ENCODE results near the gene SOX1. TPM values are rescaled to one million over a fixed set of nuclear protein-coding genes. Genes with fewer than 3 reads are reported as not detected.

The SOX1 gene
- polyA plus RNA-seq, 1 of the 3 experiments (the other 2 are of a cell fraction): not detected

DNA sequence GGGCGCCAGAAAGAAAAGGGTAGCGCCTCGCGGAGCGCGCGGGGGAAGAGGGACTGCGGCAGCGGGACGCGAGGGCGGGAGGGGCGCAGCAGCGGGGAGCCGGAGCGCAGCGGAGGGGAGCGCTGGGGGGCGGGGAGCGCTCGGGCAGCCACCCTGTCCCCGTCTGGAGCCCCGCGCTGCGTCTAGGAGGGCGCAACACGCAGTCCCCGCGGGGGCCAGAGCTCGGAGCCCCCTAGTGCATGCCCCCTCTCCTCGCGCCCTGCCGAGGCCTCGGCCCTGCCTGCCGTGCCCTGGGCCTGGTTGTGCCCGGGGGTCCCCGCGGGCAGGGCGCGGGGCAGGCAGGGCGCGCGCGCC is 37.9 kb downstream of the SOX1 start (continued):
- TF ChIP-seq, protein P1, sequence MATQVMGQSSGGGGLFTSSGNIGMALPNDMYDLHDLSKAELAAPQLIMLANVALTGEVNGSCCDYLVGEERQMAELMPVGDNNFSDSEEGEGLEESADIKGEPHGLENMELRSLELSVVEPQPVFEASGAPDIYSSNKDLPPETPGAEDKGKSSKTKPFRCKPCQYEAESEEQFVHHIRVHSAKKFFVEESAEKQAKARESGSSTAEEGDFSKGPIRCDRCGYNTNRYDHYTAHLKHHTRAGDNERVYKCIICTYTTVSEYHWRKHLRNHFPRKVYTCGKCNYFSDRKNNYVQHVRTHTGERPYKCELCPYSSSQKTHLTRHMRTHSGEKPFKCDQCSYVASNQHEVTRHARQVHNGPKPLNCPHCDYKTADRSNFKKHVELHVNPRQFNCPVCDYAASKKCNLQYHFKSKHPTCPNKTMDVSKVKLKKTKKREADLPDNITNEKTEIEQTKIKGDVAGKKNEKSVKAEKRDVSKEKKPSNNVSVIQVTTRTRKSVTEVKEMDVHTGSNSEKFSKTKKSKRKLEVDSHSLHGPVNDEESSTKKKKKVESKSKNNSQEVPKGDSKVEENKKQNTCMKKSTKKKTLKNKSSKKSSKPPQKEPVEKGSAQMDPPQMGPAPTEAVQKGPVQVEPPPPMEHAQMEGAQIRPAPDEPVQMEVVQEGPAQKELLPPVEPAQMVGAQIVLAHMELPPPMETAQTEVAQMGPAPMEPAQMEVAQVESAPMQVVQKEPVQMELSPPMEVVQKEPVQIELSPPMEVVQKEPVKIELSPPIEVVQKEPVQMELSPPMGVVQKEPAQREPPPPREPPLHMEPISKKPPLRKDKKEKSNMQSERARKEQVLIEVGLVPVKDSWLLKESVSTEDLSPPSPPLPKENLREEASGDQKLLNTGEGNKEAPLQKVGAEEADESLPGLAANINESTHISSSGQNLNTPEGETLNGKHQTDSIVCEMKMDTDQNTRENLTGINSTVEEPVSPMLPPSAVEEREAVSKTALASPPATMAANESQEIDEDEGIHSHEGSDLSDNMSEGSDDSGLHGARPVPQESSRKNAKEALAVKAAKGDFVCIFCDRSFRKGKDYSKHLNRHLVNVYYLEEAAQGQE (IDR thresholded peaks at IDR 0.05; ENCODE audit: low read depth, low read length): no peak

DNA sequence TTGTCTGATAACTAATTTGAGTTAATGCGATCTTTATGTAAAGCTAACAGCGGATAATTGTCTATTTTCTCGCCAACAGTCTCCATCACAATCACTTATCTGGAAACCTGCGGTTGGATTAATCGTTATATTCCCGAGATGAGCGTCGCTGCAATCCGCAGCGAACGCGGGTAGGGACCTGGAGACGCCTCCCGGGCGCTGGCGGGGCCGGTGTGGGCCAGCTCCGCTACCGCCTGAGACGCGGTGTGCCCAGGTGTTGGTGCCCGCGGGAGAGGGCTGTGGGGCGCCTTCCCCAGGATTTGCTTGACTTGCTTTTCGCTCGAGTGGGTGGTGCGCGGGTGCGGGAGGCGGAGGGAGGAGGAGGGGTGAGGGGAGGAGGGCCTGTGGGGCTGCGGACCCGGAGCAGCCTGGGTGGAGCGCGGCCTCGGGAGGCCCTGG is 38.3 kb downstream of the SOX1 start:
- Histone ChIP-seq H2AFZ (ENCODE audit: low read depth) (no peak overlapping the region), H3K79me2 (ENCODE audit: insufficient read depth) (no peaks in the 10 kb centered on the region), H3K27ac (ENCODE audit: low read depth in 2 of 2, low read length in 1 of 2) (no peak overlapping the region), H3K36me3 (replicated peaks in 1 of 2; ENCODE audit: control insufficient read depth in 1 of 2, insufficient read depth in 2 of 2, low read length in 1 of 2) (no peaks in the 10 kb centered on the region), H3K27me3 (ENCODE audit: insufficient read depth) (peaks cover 78% of the 10 kb centered on the region), H4K20me1 (ENCODE audit: insufficient read depth) (no peaks in the 10 kb centered on the region), H3K9me3 (no peaks in the 10 kb centered on the region), H3K9ac (no peak overlapping the region), H3K4me1 (ENCODE audit: control insufficient read depth in 1 of 2, insufficient read depth in 2 of 2, low read depth in 1 of 2, low read length in 1 of 2) (no peaks in the 10 kb centered on the region), H3K4me3 (ENCODE audit: low read depth in 2 of 2, low read length in 1 of 2) (no peak overlapping the region), H3F3A (replicated peaks; ENCODE audit: insufficient read depth) (no peaks in the 10 kb centered on the region), H3K4me2 (no peak overlapping the region), H3K9me2 (no peaks in the 10 kb centered on the region)
- TF ChIP-seq RXRA (IDR thresholded peaks at IDR 0.05; ENCODE audit: borderline replicate concordance, low read depth) (no peak), GATA2 (CRISPR knock-in tag; IDR thresholded peaks at IDR 0.05) (no peak), RAD21 (IDR thresholded peaks at IDR 0.05; ENCODE audit: low read length) (no peak), CHD2 (IDR thresholded peaks at IDR 0.05; ENCODE audit: low read length, partially characterized antibody) (no peak), YY1 (IDR thresholded peaks at IDR 0.05; ENCODE audit: low read depth) (no peak), JUND (IDR thresholded peaks at IDR 0.05) (no peak), POLR2AphosphoS5 (IDR thresholded peaks at IDR 0.05; ENCODE audit: low read depth, low read length) (no peak), ELF1 (IDR thresholded peaks at IDR 0.05) (no peak), MEF2A (IDR thresholded peaks at IDR 0.05; ENCODE audit: borderline replicate concordance, low read depth) (no peak)
- TF ChIP-seq, protein P1 (IDR thresholded peaks at IDR 0.05; ENCODE audit: low read depth, low read length): no peak
- TF ChIP-seq, protein P2, sequence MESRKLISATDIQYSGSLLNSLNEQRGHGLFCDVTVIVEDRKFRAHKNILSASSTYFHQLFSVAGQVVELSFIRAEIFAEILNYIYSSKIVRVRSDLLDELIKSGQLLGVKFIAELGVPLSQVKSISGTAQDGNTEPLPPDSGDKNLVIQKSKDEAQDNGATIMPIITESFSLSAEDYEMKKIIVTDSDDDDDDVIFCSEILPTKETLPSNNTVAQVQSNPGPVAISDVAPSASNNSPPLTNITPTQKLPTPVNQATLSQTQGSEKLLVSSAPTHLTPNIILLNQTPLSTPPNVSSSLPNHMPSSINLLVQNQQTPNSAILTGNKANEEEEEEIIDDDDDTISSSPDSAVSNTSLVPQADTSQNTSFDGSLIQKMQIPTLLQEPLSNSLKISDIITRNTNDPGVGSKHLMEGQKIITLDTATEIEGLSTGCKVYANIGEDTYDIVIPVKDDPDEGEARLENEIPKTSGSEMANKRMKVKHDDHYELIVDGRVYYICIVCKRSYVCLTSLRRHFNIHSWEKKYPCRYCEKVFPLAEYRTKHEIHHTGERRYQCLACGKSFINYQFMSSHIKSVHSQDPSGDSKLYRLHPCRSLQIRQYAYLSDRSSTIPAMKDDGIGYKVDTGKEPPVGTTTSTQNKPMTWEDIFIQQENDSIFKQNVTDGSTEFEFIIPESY (IDR thresholded peaks at IDR 0.05; ENCODE audit: borderline replicate concordance, low read depth): no peak
- CTCF ChIA-PET: interaction anchor here (0.6 kb wide), 1 partner anchor 739 kb away, joined by 4 read pairs; no protein-coding TSS in a partner anchor
- no peak for DNase-seq
- POLR2A ChIA-PET: no interaction called here
- WGBS (ENCODE audit: low lambda C conversion rate): 14% methylated on average over 30 of the region's 35 CpGs
